ENCODE results near the gene PTPRN2.

Gene PTPRN2

GRCh38 chr7:157682946-157683746, 904.5 kb downstream of the PTPRN2 start:
- in situ Hi-C loops (cut with HindIII; ENCODE audit: low sequenced_read_pairs) = no loop called here

GRCh38 chr7:157682064-157682945, 905.3 kb downstream of the PTPRN2 start:
- in situ Hi-C loops (cut with HindIII; ENCODE audit: low sequenced_read_pairs) = no loop called here

- in situ Hi-C loops (cut with HindIII; ENCODE audit: low sequenced_read_pairs) = no loop called here
Observed at GRCh38 chr7:157679607-157680006, 908.0 kb downstream of the PTPRN2 start.

GRCh38 chr7:157678501-157678900, 909.1 kb downstream of the PTPRN2 start:
- in situ Hi-C loops (cut with HindIII; ENCODE audit: low sequenced_read_pairs) = no loop called here

GRCh38 chr7:157676456-157677255, 911.0 kb downstream of the PTPRN2 start:
- in situ Hi-C loops (cut with HindIII; ENCODE audit: low sequenced_read_pairs) = no loop called here

GRCh38 chr7:157676001-157676400, 911.6 kb downstream of the PTPRN2 start:
- in situ Hi-C loops (cut with HindIII; ENCODE audit: low sequenced_read_pairs) = no loop called here

- in situ Hi-C loops (cut with HindIII; ENCODE audit: low sequenced_read_pairs) = no loop called here
Observed at GRCh38 chr7:157675427-157675927, 912.1 kb downstream of the PTPRN2 start.

- in situ Hi-C loops (cut with HindIII; ENCODE audit: low sequenced_read_pairs) = no loop called here
Observed at GRCh38 chr7:157674715-157675426, 912.8 kb downstream of the PTPRN2 start.

GRCh38 chr7:157674027-157674714, 913.5 kb downstream of the PTPRN2 start:
- in situ Hi-C loops (cut with HindIII; ENCODE audit: low sequenced_read_pairs) = no loop called here

GRCh38 chr7:157673573-157673972, 914.0 kb downstream of the PTPRN2 start:
- in situ Hi-C loops (cut with HindIII; ENCODE audit: low sequenced_read_pairs) = no loop called here

- in situ Hi-C loops (cut with HindIII; ENCODE audit: low sequenced_read_pairs) = no loop called here
Observed at GRCh38 chr7:157671358-157672255, 916.0 kb downstream of the PTPRN2 start.

GRCh38 chr7:157670490-157671357, 916.9 kb downstream of the PTPRN2 start:
- in situ Hi-C loops (cut with HindIII; ENCODE audit: low sequenced_read_pairs) = no loop called here

GRCh38 chr7:157669768-157670351, 917.8 kb downstream of the PTPRN2 start:
- in situ Hi-C loops (cut with HindIII; ENCODE audit: low sequenced_read_pairs) = no loop called here

- in situ Hi-C loops (cut with HindIII; ENCODE audit: low sequenced_read_pairs) = no loop called here
Observed at GRCh38 chr7:157668884-157669767, 918.5 kb downstream of the PTPRN2 start.

GRCh38 chr7:157668221-157668883, 919.3 kb downstream of the PTPRN2 start:
- in situ Hi-C loops (cut with HindIII; ENCODE audit: low sequenced_read_pairs) = no loop called here

GRCh38 chr7:157667731-157668130, 919.9 kb downstream of the PTPRN2 start:
- in situ Hi-C loops (cut with HindIII; ENCODE audit: low sequenced_read_pairs) = no loop called here
